Testis (tissue), 3 donors: Measurements from ENCODE around the gene ANKRD11. TPM values are rescaled to one million over a fixed set of nuclear protein-coding genes. Genes with fewer than 3 reads are reported as not detected.

Experiments used
- DNase-seq: peaks from one replicate; pipeline ENCODE4 v3.0.0-alpha.2; 2019
- H3K27ac ChIP-seq, 2 donors: fragments of 200-600 bp; sonication (generic); one replicate each; pipeline ENCODE4 v1.5.1; 2019
- H3K27me3 ChIP-seq: fragments of 200-600 bp; sonication (generic); one replicate; pipeline ENCODE4 v1.5.1; 2019
- H3K36me3 ChIP-seq: fragments of 200-600 bp; sonication (generic); one replicate; pipeline ENCODE4 v1.5.1; 2017; ENCODE audit warnings: low read depth; ENCODE audit errors: missing control alignments
- H3K4me1 ChIP-seq: fragments of 200-600 bp; sonication (generic); one replicate; pipeline ENCODE4 v1.5.1; 2019
- H3K4me3 ChIP-seq, 2 donors: fragments of 200-600 bp; sonication (generic); one replicate each; pipeline ENCODE4 v1.5.1; 2017 to 2019
- H3K9me3 ChIP-seq: fragments of 200-600 bp; sonication (generic); one replicate; pipeline ENCODE4 v1.5.1; 2017
- POLR2A ChIP-seq: fragments of 450-650 bp; IDR thresholded peaks from one replicate; pipeline ENCODE4 v1.6.1; 2017; ENCODE audit warnings: antibody characterized with exemption, mild to moderate bottlenecking, moderate library complexity
- WGBS, 2 donors: methylation state at CpG; one replicate each; pipeline ENCODE4 v1.1.5; 2018; 5-methylcytosine and 5-hydroxymethylcytosine counted together
- intact Hi-C: fragments of 100-400 bp; cut with DNase I; formaldehyde crosslinking; loops from one replicate; pipeline ENCODE4 v1.15.1; 2023; ENCODE audit warnings: low total_unique reads
- polyA plus RNA-seq: library from polyadenylated mRNA; stranded (reverse); fragments of 350-450 nt; fragmentation: Illumina TruSeq; extraction: RNeasy Lipid Tissue Mini Kit (QIAGEN cat#74804); gene quantifications from one replicate; pipeline ENCODE4 v1.2.3, GENCODE V29; 2014; ENCODE audit warnings: low read depth, low replicate concordance; ENCODE audit not compliant: insufficient read depth
- total RNA-seq, 2 donors: library from RNA; depleted of rRNA; stranded (reverse); fragments of >200 nt; gene quantifications; one replicate each; pipeline ENCODE4 v1.2.3, GENCODE V29; 2016
- TF ChIP-seq, protein P1 (sequence below), 3 experiments: fragments of 450-650 bp in 2 of 3; fragments of 200-600 bp in 1 of 3; sonication (generic) in 1 of 3; IDR thresholded peaks; one replicate each; pipeline ENCODE4 v1.5.1; 2016 to 2019; ENCODE audit warnings: antibody characterized with exemption in 3 of 3, mild to moderate bottlenecking in 2 of 3, moderate library complexity in 1 of 3

Gene ANKRD11
- total and polyA plus RNA-seq, 3 donors from 2014 or later, result 49.7 to 187 (median 150) TPM

DNA sequence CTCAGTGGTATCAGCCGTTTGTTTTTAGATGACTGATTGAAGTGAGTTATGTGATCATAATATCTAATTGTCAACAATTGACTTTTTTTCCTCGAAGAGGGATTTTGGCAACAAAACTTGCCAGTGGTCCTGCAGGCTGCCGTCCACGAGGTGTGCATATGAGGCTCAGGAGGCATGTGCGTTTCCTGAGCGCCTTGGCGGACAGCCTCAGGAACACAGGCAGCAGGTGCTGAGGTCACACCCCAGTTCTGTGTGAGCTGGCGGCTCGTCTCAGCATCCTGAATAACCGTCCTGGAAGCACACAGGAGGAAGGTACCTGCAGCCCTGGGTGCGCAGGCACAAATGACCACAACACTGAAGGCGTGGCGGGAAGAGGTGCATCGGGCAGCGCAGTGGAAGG, 29.5 kb upstream of the ANKRD11 start:
- H3K9me3 ChIP-seq, result no peaks in the 10 kb centered on the region
- no peaks in the 10 kb centered on the region for H3K27me3 ChIP-seq
- H3K4me3 ChIP-seq, result no peak overlapping the region
- no peak for TF ChIP-seq POLR2A
- TF ChIP-seq, protein P1, sequence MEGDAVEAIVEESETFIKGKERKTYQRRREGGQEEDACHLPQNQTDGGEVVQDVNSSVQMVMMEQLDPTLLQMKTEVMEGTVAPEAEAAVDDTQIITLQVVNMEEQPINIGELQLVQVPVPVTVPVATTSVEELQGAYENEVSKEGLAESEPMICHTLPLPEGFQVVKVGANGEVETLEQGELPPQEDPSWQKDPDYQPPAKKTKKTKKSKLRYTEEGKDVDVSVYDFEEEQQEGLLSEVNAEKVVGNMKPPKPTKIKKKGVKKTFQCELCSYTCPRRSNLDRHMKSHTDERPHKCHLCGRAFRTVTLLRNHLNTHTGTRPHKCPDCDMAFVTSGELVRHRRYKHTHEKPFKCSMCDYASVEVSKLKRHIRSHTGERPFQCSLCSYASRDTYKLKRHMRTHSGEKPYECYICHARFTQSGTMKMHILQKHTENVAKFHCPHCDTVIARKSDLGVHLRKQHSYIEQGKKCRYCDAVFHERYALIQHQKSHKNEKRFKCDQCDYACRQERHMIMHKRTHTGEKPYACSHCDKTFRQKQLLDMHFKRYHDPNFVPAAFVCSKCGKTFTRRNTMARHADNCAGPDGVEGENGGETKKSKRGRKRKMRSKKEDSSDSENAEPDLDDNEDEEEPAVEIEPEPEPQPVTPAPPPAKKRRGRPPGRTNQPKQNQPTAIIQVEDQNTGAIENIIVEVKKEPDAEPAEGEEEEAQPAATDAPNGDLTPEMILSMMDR (IDR thresholded peaks at IDR 0.05), result no peak
- intact Hi-C loops, result no loop called here
- no peak overlapping the region for H3K27ac ChIP-seq
- 84 to 87% methylated on average over 15 of the region's 15 CpGs for WGBS, 2 donors
- no peak for DNase-seq
- H3K4me1 ChIP-seq, result no peaks in the 10 kb centered on the region
- H3K36me3 ChIP-seq, result no peaks in the 10 kb centered on the region

DNA sequence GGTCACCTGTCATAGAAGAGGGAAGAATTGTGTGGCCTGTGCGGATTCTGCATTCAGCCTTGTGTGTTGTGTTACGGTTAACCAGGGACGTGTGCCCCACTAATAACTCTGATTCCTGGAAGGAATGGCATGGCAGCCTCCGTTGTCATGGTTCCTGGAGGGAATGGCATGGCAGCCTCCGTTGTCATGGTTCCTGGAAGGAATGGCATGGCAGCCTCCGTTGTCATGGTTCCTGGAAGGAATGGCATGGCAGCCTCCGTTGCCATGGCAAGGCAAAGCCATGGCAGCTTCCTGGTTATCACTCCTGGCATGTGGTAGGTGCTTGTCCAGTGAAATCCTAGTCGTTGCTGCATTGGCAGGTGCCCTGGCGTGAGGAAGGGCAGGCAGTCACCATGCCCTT, 26.8 kb upstream of the ANKRD11 start:
- no peak for TF ChIP-seq POLR2A
- TF ChIP-seq, protein P1 (IDR thresholded peaks at IDR 0.05), result no peak
- H3K36me3 ChIP-seq, result no peaks in the 10 kb centered on the region

DNA sequence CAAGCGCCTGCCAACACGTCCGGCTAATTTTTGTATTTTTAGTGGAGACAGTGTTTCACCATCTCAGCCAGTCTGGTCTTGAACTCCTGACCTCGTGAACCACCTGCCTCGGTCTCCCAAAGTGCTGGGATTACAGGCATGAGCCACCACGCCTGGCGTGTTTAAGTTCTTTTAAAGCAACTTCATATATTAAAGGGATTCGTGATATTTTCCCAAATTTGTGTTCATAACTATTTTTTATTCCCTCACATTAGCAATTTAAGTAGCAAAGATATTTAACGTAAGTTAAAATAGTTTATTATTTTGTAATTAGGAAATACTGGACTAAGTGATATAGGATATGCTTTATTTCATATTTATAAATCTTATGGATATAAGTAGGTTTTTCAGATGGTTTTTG, 22.1 kb upstream of the ANKRD11 start:
- no peaks in the 10 kb centered on the region for H3K9me3 ChIP-seq
- H3K4me3 ChIP-seq, result no peak overlapping the region
- intact Hi-C loops, result no loop called here
- no peaks in the 10 kb centered on the region for H3K27me3 ChIP-seq
- TF ChIP-seq, protein P1 (IDR thresholded peaks at IDR 0.05), result no peak
- no peak for TF ChIP-seq POLR2A
- no peak for DNase-seq
- no peak overlapping the region for H3K27ac ChIP-seq
- WGBS, 2 donors, result 91 to 96% methylated on average over 9 of the region's 9 CpGs
- no peaks in the 10 kb centered on the region for H3K36me3 ChIP-seq
- H3K4me1 ChIP-seq, result peaks cover 15% of the 10 kb centered on the region

More for the DNA sequence above, 26.8 kb upstream of the ANKRD11 start:
- H3K4me1 ChIP-seq, result no peaks in the 10 kb centered on the region
- no peaks in the 10 kb centered on the region for H3K27me3 ChIP-seq
- intact Hi-C loops, result no loop called here
- no peaks in the 10 kb centered on the region for H3K9me3 ChIP-seq
- WGBS, 2 donors, result 75 to 97% methylated on average over 7 to 9 of the region's 9 CpGs
- no peak overlapping the region for H3K4me3 ChIP-seq
- no peak overlapping the region for H3K27ac ChIP-seq
- no peak for DNase-seq

DNA sequence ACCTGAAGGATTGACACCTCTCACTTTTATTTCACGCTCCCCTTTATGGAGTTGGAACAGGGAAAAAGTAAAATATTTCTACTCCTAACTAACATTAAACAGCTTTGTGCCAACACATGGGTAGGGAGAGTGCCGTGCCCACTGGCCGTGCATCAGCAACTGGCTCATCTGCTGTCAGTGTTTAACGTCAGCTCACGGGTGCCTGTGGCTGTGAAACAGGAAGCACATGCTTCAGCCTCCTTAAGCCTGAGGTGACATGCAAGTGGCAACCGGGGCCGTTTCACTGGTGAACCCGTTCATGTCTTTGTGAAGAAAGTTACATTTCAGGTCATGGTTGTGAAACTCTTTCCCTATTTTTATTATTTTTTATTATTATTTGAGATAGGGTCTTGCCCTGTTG, 21.0 kb upstream of the ANKRD11 start:
- Histone ChIP-seq H3K27me3 (no peaks in the 10 kb centered on the region), H3K27ac (no peak overlapping the region), H3K36me3 (no peaks in the 10 kb centered on the region), H3K4me3 (no peak overlapping the region), H3K9me3 (no peaks in the 10 kb centered on the region), H3K4me1 (peaks cover 23% of the 10 kb centered on the region)
- intact Hi-C loops, result no loop called here
- WGBS, 2 donors, result 84 to 87% methylated on average over 8 of the region's 8 CpGs
- no peak for TF ChIP-seq POLR2A
- TF ChIP-seq, protein P1 (IDR thresholded peaks at IDR 0.05), result no peak
- no peak for DNase-seq

DNA sequence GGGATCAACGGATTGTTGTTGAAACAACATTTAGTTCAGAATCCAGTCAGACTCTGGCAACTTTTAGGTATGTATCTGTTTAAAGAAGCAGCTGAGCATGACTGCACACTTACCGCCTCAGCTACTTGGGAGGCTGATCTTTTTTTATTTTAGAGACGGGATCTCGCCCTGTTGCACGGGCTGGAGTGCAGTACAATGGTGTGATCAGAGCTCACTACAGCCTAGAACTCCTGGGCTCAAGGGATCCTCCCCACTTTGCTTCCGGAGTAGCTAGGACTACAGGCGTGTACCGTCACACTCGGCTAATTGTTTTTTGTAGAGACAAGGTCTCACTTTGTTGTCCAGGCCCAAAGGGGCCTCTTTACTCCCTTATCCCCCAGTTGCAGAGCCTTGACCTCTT, 20.2 kb upstream of the ANKRD11 start:
- no peak for DNase-seq
- Histone ChIP-seq H3K9me3 (no peaks in the 10 kb centered on the region), H3K27ac (no peak overlapping the region), H3K4me1 (peaks cover 31% of the 10 kb centered on the region), H3K27me3 (no peaks in the 10 kb centered on the region), H3K36me3 (no peaks in the 10 kb centered on the region), H3K4me3 (no peak overlapping the region)
- TF ChIP-seq, protein P1 (IDR thresholded peaks at IDR 0.05), result no peak
- no peak for TF ChIP-seq POLR2A
- WGBS, 2 donors, result 81 to 86% methylated on average over 9 of the region's 9 CpGs
- intact Hi-C loops, result no loop called here
